Panc1 (cell line): ENCODE data around the gene CTXN1. TPM values are rescaled to one million over a fixed set of nuclear protein-coding genes. Genes with fewer than 3 reads are reported as not detected.

ENCODE experiments used
- ATAC-seq: fragments of 200-7000 bp; cut with Tn5 transposase; 2 replicates; pipeline ENCODE4 v1.9.1; 2020; ENCODE audit warnings: mild to moderate bottlenecking, moderate library complexity
- BruUV-seq: library from RNA; stranded (reverse); fragments of 400-500 nt; replicated peaks from 2 replicates; lab custom pipeline; 2021; lab: Mats Ljungman, UMichigan
- CTCF ChIA-PET: fragments of 300-600 bp; sonication (Branson Sonifier 250); formaldehyde crosslinking; loops from one replicate; lab custom pipeline; 2022; ENCODE audit warnings: antibody characterized with exemption; lab: Charles Lee
- POLR2A ChIA-PET: fragments of 300-600 bp; sonication (Branson Sonifier 250); formaldehyde crosslinking; loops from one replicate; lab custom pipeline; 2022; ENCODE audit warnings: antibody characterized with exemption; lab: Charles Lee
- DNase-seq: peaks from one replicate; pipeline ENCODE4 v3.0.0-alpha.2; 2010; ENCODE audit warnings: low read depth, low spot score
- H3K27ac ChIP-seq: 2 replicates; pipeline ENCODE4 v1.5.1; 2011; ENCODE audit warnings: mild to moderate bottlenecking, low read length, inconsistent platforms
- H3K27me3 ChIP-seq: fragments of 200-500 bp; sonication (Bioruptor generic); 2 replicates; pipeline ENCODE4 v1.6.0; 2014; ENCODE audit warnings: low read length, inconsistent platforms; ENCODE audit not compliant: control insufficient read depth, insufficient read depth
- H3K36me3 ChIP-seq: fragments of 200-500 bp; sonication (Bioruptor generic); 2 replicates; pipeline ENCODE4 v1.5.1; 2014; ENCODE audit warnings: inconsistent platforms, mild to moderate bottlenecking, low read length, moderate library complexity; ENCODE audit not compliant: control insufficient read depth, insufficient read depth
- H3K4me1 ChIP-seq: 2 replicates; pipeline ENCODE4 v1.5.1; 2011; ENCODE audit warnings: inconsistent platforms, mild to moderate bottlenecking, low read length, moderate library complexity; ENCODE audit not compliant: control insufficient read depth, insufficient read depth
- H3K4me3 ChIP-seq, 2 experiments: 2 replicates each; pipeline ENCODE4 v1.5.1; 2011 to 2012; ENCODE audit warnings: low read depth in 2 of 2, low read length in 2 of 2, mild to moderate bottlenecking in 2 of 2, inconsistent platforms in 1 of 2, moderate library complexity in 1 of 2
- H3K9me3 ChIP-seq: fragments of 200-500 bp; sonication (Bioruptor generic); 2 replicates; pipeline ENCODE4 v1.5.1; 2014; ENCODE audit warnings: low read depth, mild to moderate bottlenecking, inconsistent platforms, low read length, moderate library complexity; ENCODE audit not compliant: control insufficient read depth, insufficient read depth
- CTCF ChIP-seq: fragments of 450-650 bp; IDR thresholded peaks from 2 replicates; pipeline ENCODE4 v1.5.1; 2017; ENCODE audit warnings: mild to moderate bottlenecking
- POLR2AphosphoS5 ChIP-seq: IDR thresholded peaks from 2 replicates; pipeline ENCODE4 v1.6.1; 2012; ENCODE audit warnings: mild to moderate bottlenecking, low read depth, low read length, moderate library complexity
- REST ChIP-seq, 2 experiments: IDR thresholded peaks; 2 replicates each; pipeline ENCODE4 v1.6.1; 2011 to 2012; ENCODE audit warnings: low read depth in 2 of 2, control low read depth in 1 of 2, low read length in 1 of 2, mild to moderate bottlenecking in 1 of 2, moderate library complexity in 1 of 2; ENCODE audit not compliant: insufficient read depth in 1 of 2
- SIN3A ChIP-seq: IDR thresholded peaks from 2 replicates; pipeline ENCODE4 v1.6.1; 2012; ENCODE audit warnings: low read depth, mild to moderate bottlenecking, low read length, moderate library complexity, borderline replicate concordance; ENCODE audit not compliant: insufficient read depth
- TCF7L2 ChIP-seq: IDR thresholded peaks from 2 replicates; pipeline ENCODE4 v1.6.1; 2011; ENCODE audit warnings: mild to moderate bottlenecking, low read depth, low read length, inconsistent platforms
- in situ Hi-C: cut with HindIII; loops from 2 replicates; pipeline ENCODE4 v1.10.0; 2016; ENCODE audit warnings: low sequenced_read_pairs, low pct_unique_long_range_greater_than_20kb
- intact Hi-C: fragments of 100-400 bp; cut with micrococcal nuclease; formaldehyde crosslinking; loops from one replicate; pipeline ENCODE4 v1.10.0; 2022; ENCODE audit not compliant: unreplicated experiment
- total RNA-seq: library from RNA; stranded (reverse); gene quantifications from one replicate; pipeline ENCODE4 v1.2.1, GENCODE V29; 2021; ENCODE audit not compliant: unreplicated experiment

Gene CTXN1
- total RNA-seq, 1 experiment from 2014 or later: 89.4 TPM

- TF ChIP-seq TCF7L2 (no peak), POLR2AphosphoS5 (no peak), SIN3A (no peak), CTCF (no peak), REST (IDR thresholded peaks at IDR 0.05; ENCODE audit: insufficient read depth in 1 of 2, low read depth in 2 of 2, low read length in 1 of 2) (no peak)
- ChIA-PET CTCF (no interaction called here), POLR2A (no interaction called here)
- DNase-seq (no peak), ATAC-seq (no peak)
- H3K36me3 ChIP-seq: no peaks in the 10 kb centered on the region
- in situ Hi-C loops (no loop called here), intact Hi-C loops (no loop called here)
- no peak overlapping the region for H3K4me3 ChIP-seq
- H3K27me3 ChIP-seq: no peaks in the 10 kb centered on the region
- H3K27ac ChIP-seq: no peak overlapping the region; the same call in 1 of the 2 replicates
- no peaks in the 10 kb centered on the region for H3K9me3 ChIP-seq
- no TSS peak for BruUV-seq
- peaks cover 3% of the 10 kb centered on the region; the same call in 1 of the 2 replicates for H3K4me1 ChIP-seq
Measured at GRCh38 chr19:7953576-7953975, 27.6 kb upstream of the CTXN1 start.

- ATAC-seq (peak; percentile 62), DNase-seq (no peak)
- intact Hi-C loops (no loop called here), in situ Hi-C loops (no loop called here)
- H3K36me3 ChIP-seq: no peaks in the 10 kb centered on the region
- no peaks in the 10 kb centered on the region for H3K27me3 ChIP-seq
- peaks cover 3% of the 10 kb centered on the region; the same call in 1 of the 2 replicates for H3K4me1 ChIP-seq
- CTCF ChIA-PET: no interaction called here
- no peaks in the 10 kb centered on the region for H3K9me3 ChIP-seq
- no peak overlapping the region for H3K4me3 ChIP-seq
- POLR2A ChIA-PET: no interaction called here
- TF ChIP-seq POLR2AphosphoS5: no peak
- TF ChIP-seq TCF7L2: no peak
- no peak for TF ChIP-seq SIN3A
- TF ChIP-seq CTCF: no peak
- BruUV-seq: no TSS peak
- no peak overlapping the region for H3K27ac ChIP-seq
Measured at GRCh38 chr19:7953060-7953459, 27.1 kb upstream of the CTXN1 start.
